Endothelial cell of umbilical vein (primary cell): ENCODE data around the gene GRPR. TPM values are rescaled to one million over a fixed set of nuclear protein-coding genes. Genes with fewer than 3 reads are reported as not detected.

Experiments used
- BruUV-seq: library from RNA; stranded (reverse); fragments of 400-500 nt; replicated peaks from 2 replicates; lab custom pipeline; 2021; lab: Mats Ljungman, UMichigan
- CTCF ChIA-PET: fragments of 300-600, 350-600 bp; sonication (Branson Sonifier 250); formaldehyde crosslinking; loops from one replicate; lab custom pipeline; 2021; ENCODE audit warnings: antibody characterized with exemption, inconsistent platforms; lab: Charles Lee
- POLR2A ChIA-PET: fragments of 300-600, 350-600 bp; sonication (Branson Sonifier 250); formaldehyde crosslinking; loops from one replicate; lab custom pipeline; 2021; ENCODE audit warnings: antibody characterized with exemption, inconsistent platforms; lab: Charles Lee
- DNase-seq: peaks from one replicate; pipeline ENCODE4 v3.0.0-alpha.2; 2011; ENCODE audit warnings: low read depth, low spot score
- FAIRE-seq: peaks from 2 replicates; lab custom pipeline; 2011; peaks lifted over from hg19 to GRCh38; lab: Jason Lieb, UNC
- H2AFZ ChIP-seq: 2 replicates; pipeline ENCODE4 v1.6.0; 2012; ENCODE audit warnings: low read depth, low read length, control low read depth, inconsistent platforms
- H3K27ac ChIP-seq: 2 replicates; pipeline ENCODE4 v1.5.1; 2011; ENCODE audit warnings: low read depth, mild to moderate bottlenecking, control low read depth, low read length, moderate library complexity; ENCODE audit not compliant: insufficient read depth
- H3K27me3 ChIP-seq, 2 experiments: 2 replicates each; pipeline versions ENCODE4 v1.6.0 to v1.6.1; 2011; ENCODE audit warnings: low read length in 2 of 2, mixed read lengths in 1 of 2; ENCODE audit not compliant: control insufficient read depth in 2 of 2, insufficient read depth in 2 of 2
- H3K36me3 ChIP-seq, 2 experiments: 2 replicates in 1 of 2; 3 replicates in 1 of 2; pipeline ENCODE4 v1.5.1; 2011; ENCODE audit warnings: low read length in 2 of 2, mild to moderate bottlenecking in 1 of 2, moderate library complexity in 1 of 2; ENCODE audit not compliant: control insufficient read depth in 2 of 2, insufficient read depth in 2 of 2; ENCODE audit errors: extremely low read depth in 1 of 2
- H3K4me1 ChIP-seq: 3 replicates; pipeline ENCODE4 v1.5.1; 2011; ENCODE audit warnings: mild to moderate bottlenecking, low read length; ENCODE audit not compliant: control insufficient read depth, insufficient read depth; ENCODE audit errors: extremely low read depth
- H3K4me2 ChIP-seq: 2 replicates; pipeline ENCODE4 v1.6.1; 2011; ENCODE audit warnings: low read length, control low read depth, mixed read lengths; ENCODE audit not compliant: insufficient read depth
- H3K4me3 ChIP-seq, 3 experiments: fragments of 200-600 bp in 1 of 3; sonication (generic), shearing (Covaris generic) in 1 of 3; replicated peaks in 1 of 3; 2 replicates each; pipeline ENCODE4 v1.5.1; 2011 to 2016; ENCODE audit warnings: control low read depth in 3 of 3, low read length in 3 of 3, mild to moderate bottlenecking in 2 of 3, inconsistent platforms in 1 of 3, low read depth in 1 of 3, moderate library complexity in 1 of 3; ENCODE audit not compliant: insufficient read depth in 1 of 3
- H3K79me2 ChIP-seq: 2 replicates; pipeline ENCODE4 v1.6.0; 2012; ENCODE audit warnings: low read length, inconsistent platforms; ENCODE audit not compliant: control insufficient read depth, insufficient read depth
- H3K9ac ChIP-seq: replicated peaks from 2 replicates; pipeline ENCODE3; 2011; ENCODE audit warnings: low read length, control low read depth; ENCODE audit not compliant: insufficient read depth; ENCODE audit errors: extremely low read depth
- H3K9me1 ChIP-seq: replicated peaks from 3 replicates; pipeline ENCODE4 v1.6.0; 2011; ENCODE audit warnings: mild to moderate bottlenecking, low read length; ENCODE audit not compliant: control insufficient read depth, insufficient read depth; ENCODE audit errors: extremely low read depth
- H3K9me3 ChIP-seq: replicated peaks from 2 replicates; pipeline ENCODE4 v1.5.1; 2012; ENCODE audit warnings: low read length, inconsistent platforms; ENCODE audit not compliant: control insufficient read depth, insufficient read depth
- H4K20me1 ChIP-seq: replicated peaks from 2 replicates; pipeline ENCODE3; 2011; ENCODE audit warnings: mild to moderate bottlenecking, low read length; ENCODE audit not compliant: control insufficient read depth, insufficient read depth; ENCODE audit errors: extremely low read depth
- CTCF ChIP-seq, 2 donors: IDR thresholded peaks; 1 replicate in 1 of 2; 2 replicates in 1 of 2; pipeline ENCODE4 v1.5.1; 2011; ENCODE audit warnings: low read length in 2 of 2, mild to moderate bottlenecking in 2 of 2, moderate library complexity in 2 of 2, control low read depth in 1 of 2, inconsistent platforms in 1 of 2, low read depth in 1 of 2; ENCODE audit not compliant: insufficient read depth in 1 of 2; ENCODE audit errors: extremely low read depth in 1 of 2
- EZH2 ChIP-seq: IDR thresholded peaks from 2 replicates; pipeline ENCODE4 v1.6.1; 2012; ENCODE audit warnings: borderline replicate concordance, low read depth, mild to moderate bottlenecking, moderate library complexity, low read length, inconsistent platforms; ENCODE audit not compliant: severe bottlenecking
- FOS ChIP-seq: IDR thresholded peaks from 2 replicates; pipeline ENCODE4 v1.6.1; 2011; ENCODE audit warnings: mild to moderate bottlenecking, low read length, moderate library complexity, borderline replicate concordance; ENCODE audit not compliant: insufficient read depth
- GATA2 ChIP-seq: IDR thresholded peaks from 2 replicates; pipeline ENCODE4 v1.7.0; 2011; ENCODE audit warnings: low read depth, mild to moderate bottlenecking, moderate library complexity, mixed read lengths, low read length; ENCODE audit not compliant: insufficient read length, insufficient read depth
- JUN ChIP-seq: IDR thresholded peaks from 2 replicates; pipeline ENCODE4 v1.6.1; 2011; ENCODE audit warnings: borderline replicate concordance, low read depth; ENCODE audit not compliant: insufficient read length, insufficient read depth
- MYC ChIP-seq: IDR thresholded peaks from one replicate; pipeline ENCODE4 v1.6.1; 2011; ENCODE audit warnings: mild to moderate bottlenecking, low read depth, low read length
- POLR2A ChIP-seq: IDR thresholded peaks from 2 replicates; pipeline ENCODE4 v1.6.1; 2012; ENCODE audit warnings: low read depth, mild to moderate bottlenecking, control low read depth, low read length
- POLR2AphosphoS5 ChIP-seq: IDR thresholded peaks from 2 replicates; pipeline ENCODE4 v1.6.1; 2012; ENCODE audit warnings: low read depth, mild to moderate bottlenecking, control low read depth, low read length, moderate library complexity; ENCODE audit not compliant: insufficient read depth
- dilution Hi-C: fragments of 300-500 bp; cut with MboI; formaldehyde crosslinking; loops from one replicate; pipeline ENCODE4 v1.15.0; 2019; ENCODE audit warnings: low sequenced_read_pairs; ENCODE audit not compliant: extremely low pct_ligation_motif_present
- intact Hi-C: fragments of 100-400 bp; cut with micrococcal nuclease; formaldehyde crosslinking; loops from one replicate; pipeline ENCODE4 v1.10.0; 2022
- polyA plus RNA-seq, 4 experiments: library from polyadenylated mRNA; depleted of rRNA in 3 of 4; stranded (reverse) in 3 of 4; unstranded in 1 of 4; fragments of >200 nt; gene quantifications; 2 replicates each; pipeline versions ENCODE4 v1.2.1 to v1.2.3, GENCODE V29; 2011 to 2012; ENCODE audit warnings: missing spikeins in 1 of 4
- total RNA-seq: library from RNA; stranded (reverse); gene quantifications from 2 replicates; pipeline ENCODE4 v1.2.3, GENCODE V29; 2021
- TF ChIP-seq, protein P1 (sequence below): IDR thresholded peaks from 2 replicates; pipeline ENCODE4 v1.6.1; 2011; ENCODE audit not compliant: insufficient read depth, insufficient read length

GRPR gene
- total and polyA plus RNA-seq, 2 donors (not counting 3 experiments of a cell fraction or from before 2014, with no cell fraction given), result 0.11 TPM; not detected in 1

DNA sequence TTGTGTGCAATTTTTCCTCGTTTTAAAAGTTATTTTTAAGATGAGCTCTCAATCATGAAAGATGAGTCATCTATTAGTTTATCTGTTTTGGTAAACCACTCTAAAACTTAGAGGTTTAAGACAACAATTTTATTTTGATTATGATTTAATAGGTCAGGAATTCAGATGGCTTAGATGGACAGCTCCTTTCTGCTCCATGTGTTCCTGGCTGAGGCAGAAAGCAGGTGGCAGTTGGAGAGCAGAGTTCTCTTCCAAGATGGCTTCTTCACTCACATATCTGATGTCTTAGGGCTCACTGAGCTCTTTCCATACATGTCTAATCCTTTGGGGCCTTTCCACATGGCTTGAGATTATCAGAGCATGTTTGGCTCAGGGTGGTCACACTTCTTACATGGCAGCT, 48.3 kb upstream of the GRPR start:
- FAIRE-seq (no peak), DNase-seq (no peak)
- Histone ChIP-seq H3K79me2 (no peaks in the 10 kb centered on the region), H3K9me3 (no peaks in the 10 kb centered on the region), H4K20me1 (no peaks in the 10 kb centered on the region), H3K36me3 (no peaks in the 10 kb centered on the region), H3K4me1 (no peaks in the 10 kb centered on the region), H3K4me2 (no peak overlapping the region), H2AFZ (no peak overlapping the region), H3K9me1 (no peaks in the 10 kb centered on the region), H3K9ac (no peak overlapping the region), H3K27me3 (no peaks in the 10 kb centered on the region), H3K27ac (no peak overlapping the region), H3K4me3 (no peak overlapping the region)
- BruUV-seq, result no TSS peak
- TF ChIP-seq EZH2 (no peak), GATA2 (no peak), MYC (no peak), POLR2AphosphoS5 (no peak), CTCF (IDR thresholded peaks at IDR 0.05; ENCODE audit: extremely low read depth in 1 of 2, insufficient read depth in 1 of 2, low read depth in 1 of 2, low read length in 2 of 2) (no peak), JUN (no peak), POLR2A (no peak), FOS (no peak)
- TF ChIP-seq, protein P1, sequence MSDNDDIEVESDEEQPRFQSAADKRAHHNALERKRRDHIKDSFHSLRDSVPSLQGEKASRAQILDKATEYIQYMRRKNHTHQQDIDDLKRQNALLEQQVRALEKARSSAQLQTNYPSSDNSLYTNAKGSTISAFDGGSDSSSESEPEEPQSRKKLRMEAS, result no peak
- POLR2A ChIA-PET, result no interaction called here
- intact Hi-C loops (no loop called here), dilution Hi-C loops (no loop called here)
- CTCF ChIA-PET, result interaction anchor here (1.2 kb wide), 1 partner anchor 145 kb away, joined by 5 read pairs; no protein-coding TSS in a partner anchor
